Measurements from ENCODE around the gene NKX1-1. TPM values are rescaled to one million over a fixed set of nuclear protein-coding genes. Genes with fewer than 3 reads are reported as not detected.

Gene NKX1-1
- total and polyA plus RNA-seq, 2 experiments from 2014 or later: not detected

DNA sequence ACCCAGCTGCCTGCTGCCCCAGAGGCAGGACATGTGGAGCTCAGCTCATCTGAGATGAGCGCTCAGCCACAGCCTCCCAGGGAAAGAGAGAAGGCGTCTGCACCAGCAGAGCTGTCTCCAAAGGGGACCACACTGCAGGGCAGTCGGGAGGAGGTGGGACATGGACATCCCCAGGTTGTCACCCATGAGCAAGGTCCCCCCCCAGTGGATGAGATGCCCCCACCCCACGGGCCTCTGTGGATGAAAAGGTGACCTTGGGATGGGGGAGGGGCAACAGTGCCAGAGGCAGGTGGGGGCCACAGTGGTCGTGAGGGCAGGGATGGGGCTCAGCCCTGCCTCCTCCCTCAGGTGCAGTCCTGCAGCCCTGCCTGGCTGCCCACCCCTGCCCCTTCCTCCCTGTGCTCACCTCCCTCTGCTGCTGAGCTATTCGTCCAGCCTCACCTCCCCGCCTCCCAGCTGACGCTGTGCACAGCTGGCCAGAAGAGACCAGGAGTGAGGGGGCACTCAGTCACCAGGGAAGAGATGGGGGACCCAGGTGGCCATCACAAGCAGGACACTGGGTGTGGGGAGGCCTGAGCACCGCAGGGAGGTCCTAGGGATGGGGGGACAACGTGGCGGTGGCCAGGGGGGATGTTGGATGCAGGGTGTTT is 9.3 kb downstream of the NKX1-1 start:
- Mint-ChIP-seq H3K36me3 (ENCODE audit: low read depth) (peaks cover 26% of the 10 kb centered on the region), H3K9me3 (peaks cover 25% of the 10 kb centered on the region), H3K4me1 (no peaks in the 10 kb centered on the region), H3K4me3 (no peak overlapping the region), H3K27me3 (ENCODE audit: insufficient read depth, low read depth, poor library complexity) (peaks cover 32% of the 10 kb centered on the region), H3K27ac (no peak overlapping the region)
- H3K4me1 ChIP-seq (ENCODE audit: insufficient read depth): no peaks in the 10 kb centered on the region
- H3K27me3 ChIP-seq (ENCODE audit: insufficient read depth): peaks cover 16% of the 10 kb centered on the region
- ATAC-seq (no peak), DNase-seq (ENCODE audit: low spot score) (no peak)
- no peaks in the 10 kb centered on the region for H3K79me2 ChIP-seq (replicated peaks; ENCODE audit: insufficient read depth)
- no peaks in the 10 kb centered on the region for H3K36me3 ChIP-seq (ENCODE audit: insufficient read depth)
- TF ChIP-seq ETS1 (IDR thresholded peaks at IDR 0.05): no peak
- no peak for TF ChIP-seq STAT1 (IDR thresholded peaks at IDR 0.05; ENCODE audit: unreplicated experiment)
- no peak for TF ChIP-seq ZNF114 (CRISPR knock-in tag; IDR thresholded peaks at IDR 0.05)
- TF ChIP-seq ZNF331 (CRISPR knock-in tag; IDR thresholded peaks at IDR 0.05; ENCODE audit: low read depth): no peak
- TF ChIP-seq, protein P1, sequence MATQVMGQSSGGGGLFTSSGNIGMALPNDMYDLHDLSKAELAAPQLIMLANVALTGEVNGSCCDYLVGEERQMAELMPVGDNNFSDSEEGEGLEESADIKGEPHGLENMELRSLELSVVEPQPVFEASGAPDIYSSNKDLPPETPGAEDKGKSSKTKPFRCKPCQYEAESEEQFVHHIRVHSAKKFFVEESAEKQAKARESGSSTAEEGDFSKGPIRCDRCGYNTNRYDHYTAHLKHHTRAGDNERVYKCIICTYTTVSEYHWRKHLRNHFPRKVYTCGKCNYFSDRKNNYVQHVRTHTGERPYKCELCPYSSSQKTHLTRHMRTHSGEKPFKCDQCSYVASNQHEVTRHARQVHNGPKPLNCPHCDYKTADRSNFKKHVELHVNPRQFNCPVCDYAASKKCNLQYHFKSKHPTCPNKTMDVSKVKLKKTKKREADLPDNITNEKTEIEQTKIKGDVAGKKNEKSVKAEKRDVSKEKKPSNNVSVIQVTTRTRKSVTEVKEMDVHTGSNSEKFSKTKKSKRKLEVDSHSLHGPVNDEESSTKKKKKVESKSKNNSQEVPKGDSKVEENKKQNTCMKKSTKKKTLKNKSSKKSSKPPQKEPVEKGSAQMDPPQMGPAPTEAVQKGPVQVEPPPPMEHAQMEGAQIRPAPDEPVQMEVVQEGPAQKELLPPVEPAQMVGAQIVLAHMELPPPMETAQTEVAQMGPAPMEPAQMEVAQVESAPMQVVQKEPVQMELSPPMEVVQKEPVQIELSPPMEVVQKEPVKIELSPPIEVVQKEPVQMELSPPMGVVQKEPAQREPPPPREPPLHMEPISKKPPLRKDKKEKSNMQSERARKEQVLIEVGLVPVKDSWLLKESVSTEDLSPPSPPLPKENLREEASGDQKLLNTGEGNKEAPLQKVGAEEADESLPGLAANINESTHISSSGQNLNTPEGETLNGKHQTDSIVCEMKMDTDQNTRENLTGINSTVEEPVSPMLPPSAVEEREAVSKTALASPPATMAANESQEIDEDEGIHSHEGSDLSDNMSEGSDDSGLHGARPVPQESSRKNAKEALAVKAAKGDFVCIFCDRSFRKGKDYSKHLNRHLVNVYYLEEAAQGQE (IDR thresholded peaks at IDR 0.05; ENCODE audit: unreplicated experiment): no peak
- no peak for TF ChIP-seq CREB1 (CRISPR knock-in tag; IDR thresholded peaks at IDR 0.05; ENCODE audit: low read depth)
- TF ChIP-seq EZH2phosphoT487 (IDR thresholded peaks at IDR 0.05; ENCODE audit: unreplicated experiment): no peak
- TF ChIP-seq, protein P2, sequence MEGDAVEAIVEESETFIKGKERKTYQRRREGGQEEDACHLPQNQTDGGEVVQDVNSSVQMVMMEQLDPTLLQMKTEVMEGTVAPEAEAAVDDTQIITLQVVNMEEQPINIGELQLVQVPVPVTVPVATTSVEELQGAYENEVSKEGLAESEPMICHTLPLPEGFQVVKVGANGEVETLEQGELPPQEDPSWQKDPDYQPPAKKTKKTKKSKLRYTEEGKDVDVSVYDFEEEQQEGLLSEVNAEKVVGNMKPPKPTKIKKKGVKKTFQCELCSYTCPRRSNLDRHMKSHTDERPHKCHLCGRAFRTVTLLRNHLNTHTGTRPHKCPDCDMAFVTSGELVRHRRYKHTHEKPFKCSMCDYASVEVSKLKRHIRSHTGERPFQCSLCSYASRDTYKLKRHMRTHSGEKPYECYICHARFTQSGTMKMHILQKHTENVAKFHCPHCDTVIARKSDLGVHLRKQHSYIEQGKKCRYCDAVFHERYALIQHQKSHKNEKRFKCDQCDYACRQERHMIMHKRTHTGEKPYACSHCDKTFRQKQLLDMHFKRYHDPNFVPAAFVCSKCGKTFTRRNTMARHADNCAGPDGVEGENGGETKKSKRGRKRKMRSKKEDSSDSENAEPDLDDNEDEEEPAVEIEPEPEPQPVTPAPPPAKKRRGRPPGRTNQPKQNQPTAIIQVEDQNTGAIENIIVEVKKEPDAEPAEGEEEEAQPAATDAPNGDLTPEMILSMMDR (conservative IDR thresholded peaks at IDR 0.05; ENCODE audit: low read depth in 2 of 2): no peak
- TF ChIP-seq EZH2 (IDR thresholded peaks at IDR 0.05; ENCODE audit: low read depth, unreplicated experiment): no peak
- TF ChIP-seq JUNB (IDR thresholded peaks at IDR 0.05; ENCODE audit: unreplicated experiment): no peak
- TF ChIP-seq NANOG (IDR thresholded peaks at IDR 0.05; ENCODE audit: borderline replicate concordance): no peak
- no peak overlapping the region for H2AFZ ChIP-seq
- H3K4me2 ChIP-seq: no peak overlapping the region
- no peak overlapping the region for H3K4me3 ChIP-seq
- no peaks in the 10 kb centered on the region for H3K9me2 ChIP-seq (ENCODE audit: insufficient read depth)
- no peak overlapping the region for H3K27ac ChIP-seq (ENCODE audit: low read depth)
- no peaks in the 10 kb centered on the region for H3F3A ChIP-seq (replicated peaks; ENCODE audit: low read depth)
- no peaks in the 10 kb centered on the region for H4K20me1 ChIP-seq (replicated peaks; ENCODE audit: insufficient read depth)
